ENCODE data around the gene MED17. TPM values are rescaled to one million over a fixed set of nuclear protein-coding genes. Genes with fewer than 3 reads are reported as not detected.
"Not testable (repeated sequence)": the region's sequence is repeated elsewhere in the genome, so short reads cannot be mapped to it uniquely, and the experiment has no call there.

The MED17 gene
- total RNA-seq, 1 donor from 2014 or later = 53.3 TPM

DNA sequence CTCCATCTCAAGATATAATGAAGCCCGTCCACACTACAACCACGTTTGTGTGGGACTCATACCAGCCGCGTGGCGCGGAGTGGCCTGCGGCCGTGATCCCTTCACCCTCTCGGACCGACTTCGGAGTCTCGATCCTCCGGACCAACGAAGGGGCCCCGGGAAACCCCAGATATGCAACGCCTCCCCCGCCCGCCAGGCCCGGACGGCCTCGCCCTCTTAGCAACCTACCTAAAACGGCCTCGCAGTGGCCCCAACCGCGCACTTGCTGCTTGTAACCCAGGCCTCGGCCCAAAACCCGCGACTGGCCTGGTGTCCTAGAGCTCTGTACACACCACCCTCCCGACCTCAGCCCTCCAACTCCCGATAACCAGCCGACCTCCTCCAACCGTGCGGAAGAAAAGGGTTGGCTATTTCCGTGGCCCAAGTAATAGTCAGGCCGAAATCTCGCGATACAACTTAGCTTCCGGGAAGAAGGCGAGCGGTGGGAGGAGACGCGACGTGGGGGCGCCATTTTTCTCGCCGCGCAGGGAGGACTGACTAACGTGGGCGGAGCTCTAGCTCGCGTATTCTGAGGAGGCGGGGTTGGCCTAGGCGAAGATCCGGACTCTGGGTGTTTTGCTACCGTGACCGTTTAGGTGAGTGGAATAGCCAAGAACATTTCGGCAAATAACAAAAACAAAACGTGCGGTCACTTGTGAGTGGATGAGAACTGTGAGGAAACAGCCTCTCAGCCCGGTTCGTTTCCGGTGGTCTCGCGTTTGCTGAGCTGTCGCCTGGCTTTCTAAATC lies 42.8 kb upstream of the MED17 start, which contains the start of the genes C11orf54 and TAF1D:
TSS of gene C11orf54 (plus strand) at position 579 of the 788 bp plus-strand sequence. CDS start 5,722 bp downstream, outside the sequence.
TSS of gene TAF1D (minus strand) at position 402 of the 788 bp plus-strand sequence. CDS start 2,191 bp downstream, outside the sequence.
- H3K27ac Mint-ChIP-seq = peak within 1 kb of the TSS; percentile 99
- H3K4me3 Mint-ChIP-seq = peak within 1 kb of the TSS; percentile 100
- no peaks in the 10 kb centered on the region for H3K27me3 Mint-ChIP-seq
- H3K4me1 Mint-ChIP-seq (ENCODE audit: unreplicated experiment) = peaks cover 40% of the 10 kb centered on the region
- peak; percentile 40 for TF ChIP-seq CTCF (conservative IDR thresholded peaks at IDR 0.05)
- peak; percentile 97 for DNase-seq (ENCODE audit: extremely low spot score, unreplicated experiment)
- H3K9me3 Mint-ChIP-seq = no peaks in the 10 kb centered on the region
- peaks cover 37% of the 10 kb centered on the region for H3K36me3 Mint-ChIP-seq

DNA sequence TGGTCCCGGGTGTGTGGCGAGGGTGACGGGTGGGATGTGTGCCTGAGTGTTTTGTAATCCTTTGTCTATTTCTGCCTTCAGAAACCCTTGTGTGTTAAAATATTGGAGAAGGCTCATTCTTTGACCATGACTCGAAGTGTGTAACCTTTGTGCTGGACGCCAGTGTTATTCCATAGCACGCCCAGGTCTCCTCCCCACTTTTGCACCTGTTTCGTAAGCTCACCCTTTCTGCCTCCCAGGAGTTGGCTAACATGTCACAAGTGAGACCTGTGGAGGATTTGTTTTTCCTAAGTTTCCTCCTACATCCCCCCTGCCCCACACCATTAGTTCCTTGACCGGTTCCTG lies 42.2 kb upstream of the MED17 start:
- Mint-ChIP-seq H3K36me3 (peaks cover 32% of the 10 kb centered on the region), H3K27ac (peak overlapping the region; percentile 99)
- DNase-seq (ENCODE audit: extremely low spot score, unreplicated experiment) = no peak

GRCh38 chr11:93743291-93743690 lies 40.8 kb upstream of the MED17 start:
- peaks cover 28% of the 10 kb centered on the region for H3K4me1 Mint-ChIP-seq (ENCODE audit: unreplicated experiment)
- H3K9me3 Mint-ChIP-seq = no peaks in the 10 kb centered on the region
- H3K27me3 Mint-ChIP-seq = no peaks in the 10 kb centered on the region

More for the DNA sequence above, 42.2 kb upstream of the MED17 start:
- no peaks in the 10 kb centered on the region for H3K27me3 Mint-ChIP-seq
- no peaks in the 10 kb centered on the region for H3K9me3 Mint-ChIP-seq
- no peak for TF ChIP-seq CTCF (conservative IDR thresholded peaks at IDR 0.05)
- peaks cover 40% of the 10 kb centered on the region for H3K4me1 Mint-ChIP-seq (ENCODE audit: unreplicated experiment)
- H3K4me3 Mint-ChIP-seq = peak overlapping the region; percentile 100

GRCh38 chr11:93744669-93745004 lies 39.4 kb upstream of the MED17 start:
- Mint-ChIP-seq H3K36me3 (peaks cover 5% of the 10 kb centered on the region), H3K4me1 (ENCODE audit: unreplicated experiment) (peaks cover 15% of the 10 kb centered on the region), H3K27me3 (no peaks in the 10 kb centered on the region), H3K9me3 (no peaks in the 10 kb centered on the region), H3K4me3 (peak overlapping the region; percentile 73), H3K27ac (peak overlapping the region; percentile 55)
- TF ChIP-seq CTCF (conservative IDR thresholded peaks at IDR 0.05) = no peak
- DNase-seq (ENCODE audit: extremely low spot score, unreplicated experiment) = no peak

More at GRCh38 chr11:93743291-93743690, 40.8 kb upstream of the MED17 start:
- no peak for DNase-seq (ENCODE audit: extremely low spot score, unreplicated experiment)
- Mint-ChIP-seq H3K27ac (peak overlapping the region; percentile 27), H3K36me3 (peaks cover 19% of the 10 kb centered on the region), H3K4me3 (peak overlapping the region; percentile 70)
- no peak for TF ChIP-seq CTCF (conservative IDR thresholded peaks at IDR 0.05)

DNA sequence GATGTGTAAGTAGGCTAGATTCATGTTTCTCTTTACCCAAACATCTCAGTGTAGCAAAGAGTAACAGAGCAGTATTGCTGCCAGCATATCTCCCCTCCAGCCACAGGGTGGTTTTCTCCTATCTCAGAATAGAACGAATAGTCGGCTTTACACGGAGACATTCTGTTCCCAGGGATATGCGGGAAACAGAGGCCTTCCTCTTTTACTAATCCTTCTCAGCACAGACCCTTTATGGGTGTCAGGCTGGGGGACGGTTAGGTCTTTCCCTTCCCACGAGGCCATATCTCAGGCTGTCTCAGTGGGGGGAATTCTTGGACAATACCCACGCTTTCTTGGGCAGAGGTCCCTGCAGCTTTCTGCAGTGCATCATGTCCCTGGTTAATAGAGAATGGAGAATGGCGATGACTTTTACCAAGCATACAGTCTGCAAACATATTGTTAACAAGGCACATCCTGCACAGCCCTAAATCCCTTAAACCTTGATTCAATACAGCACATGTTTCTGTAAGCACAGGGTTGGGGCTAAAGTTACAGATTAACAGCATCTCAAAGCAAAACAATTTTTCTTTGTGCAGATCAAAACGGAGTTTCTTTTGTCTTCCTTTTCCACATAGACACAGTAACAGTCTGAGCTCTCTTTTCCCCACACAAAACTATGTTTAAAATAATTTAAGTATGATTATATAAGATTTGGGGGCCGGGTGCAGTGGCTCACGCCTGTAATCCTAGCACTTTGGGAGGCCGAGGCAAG lies 38.9 kb upstream of the MED17 start:
- not testable (repeated sequence) for H3K9me3 Mint-ChIP-seq; H3K36me3 Mint-ChIP-seq; H3K27me3 Mint-ChIP-seq; DNase-seq (ENCODE audit: extremely low spot score, unreplicated experiment)
- Mint-ChIP-seq H3K4me3 (peak overlapping the region; percentile 73), H3K27ac (peak overlapping the region; percentile 55), H3K4me1 (ENCODE audit: unreplicated experiment) (peaks cover 12% of the 10 kb centered on the region)
- peak; percentile 14 for TF ChIP-seq CTCF (conservative IDR thresholded peaks at IDR 0.05)

Measured in type B pancreatic cell (in vitro differentiated cells).